ENCODE results near the gene SF3A2. TPM values are rescaled to one million over a fixed set of nuclear protein-coding genes. Genes with fewer than 3 reads are reported as not detected.

SF3A2 gene
- total and polyA plus RNA-seq, 2 experiments from 2014 or later = 67.7 to 128 TPM

- H2AFZ ChIP-seq = no peak overlapping the region
- no peak overlapping the region for H3K4me3 ChIP-seq
- peaks cover 13% of the 10 kb centered on the region for H3K36me3 ChIP-seq (ENCODE audit: insufficient read depth)
- H3K9me2 ChIP-seq (ENCODE audit: insufficient read depth) = no peaks in the 10 kb centered on the region
- H3F3A ChIP-seq (replicated peaks; ENCODE audit: low read depth) = no peaks in the 10 kb centered on the region
- H3K27ac ChIP-seq (ENCODE audit: low read depth) = no peak overlapping the region
- no peak for DNase-seq (ENCODE audit: low spot score)
- peaks cover 13% of the 10 kb centered on the region for H3K27me3 Mint-ChIP-seq (ENCODE audit: insufficient read depth, low read depth, poor library complexity)
- TF ChIP-seq EZH2phosphoT487 (IDR thresholded peaks at IDR 0.05; ENCODE audit: unreplicated experiment) = no peak
- TF ChIP-seq EZH2 (IDR thresholded peaks at IDR 0.05; ENCODE audit: low read depth, unreplicated experiment) = no peak
- TF ChIP-seq ETS1 (IDR thresholded peaks at IDR 0.05) = no peak
- no peak for TF ChIP-seq STAT1 (IDR thresholded peaks at IDR 0.05; ENCODE audit: unreplicated experiment)
- TF ChIP-seq POLR2AphosphoS5 (IDR thresholded peaks at IDR 0.05; ENCODE audit: low read depth) = no peak
- no peak for TF ChIP-seq CTCF (conservative IDR thresholded peaks at IDR 0.05; ENCODE audit: low read depth in 2 of 2)
- TF ChIP-seq CREB1 (CRISPR knock-in tag; IDR thresholded peaks at IDR 0.05; ENCODE audit: low read depth) = no peak
- no peak for TF ChIP-seq ZNF114 (CRISPR knock-in tag; IDR thresholded peaks at IDR 0.05)
- no peak for TF ChIP-seq ZNF331 (CRISPR knock-in tag; IDR thresholded peaks at IDR 0.05; ENCODE audit: low read depth)
- TF ChIP-seq JUNB (IDR thresholded peaks at IDR 0.05; ENCODE audit: unreplicated experiment) = no peak
- no peak for TF ChIP-seq REST (IDR thresholded peaks at IDR 0.05; ENCODE audit: unreplicated experiment)
- no peak for TF ChIP-seq ZNF462 (CRISPR knock-in tag; IDR thresholded peaks at IDR 0.05)
- no peak for ATAC-seq
- no peaks in the 10 kb centered on the region for H3K27me3 ChIP-seq (ENCODE audit: insufficient read depth)
- no peak overlapping the region for H3K4me3 Mint-ChIP-seq
- no peak overlapping the region; the same call in 1 of the 2 replicates for H3K27ac Mint-ChIP-seq
- peaks cover 11% of the 10 kb centered on the region for H4K20me1 ChIP-seq (replicated peaks; ENCODE audit: insufficient read depth)
- H3K9me3 Mint-ChIP-seq = no peaks in the 10 kb centered on the region
- no peak overlapping the region for H3K4me2 ChIP-seq
- H3K4me1 ChIP-seq (ENCODE audit: insufficient read depth) = no peaks in the 10 kb centered on the region
- H3K36me3 Mint-ChIP-seq (ENCODE audit: low read depth) = peaks cover 42% of the 10 kb centered on the region
- peaks cover 19% of the 10 kb centered on the region for H3K79me2 ChIP-seq (replicated peaks; ENCODE audit: insufficient read depth)
- H3K4me1 Mint-ChIP-seq = 0 out of 3 replicates have a peak, but pooled peaks cover 3% of the 10 kb centered on the region
Observed at GRCh38 chr19:2246801-2247361, 10.3 kb downstream of the SF3A2 start.

Data from GM23338 (cell line).